HG02981 (cell line): Measurements from ENCODE around the gene SLC7A7.
"Not testable (repeated sequence)": the region's sequence is repeated elsewhere in the genome, so short reads cannot be mapped to it uniquely, and the experiment has no call there.

Source experiments
- ATAC-seq: cut with Tn5 transposase; IDR thresholded peaks from one replicate; pipeline ENCODE4 v1.9.1; 2021; ENCODE audit warnings: mild to moderate bottlenecking, moderate library complexity; ENCODE audit not compliant: unreplicated experiment

Gene SLC7A7

DNA sequence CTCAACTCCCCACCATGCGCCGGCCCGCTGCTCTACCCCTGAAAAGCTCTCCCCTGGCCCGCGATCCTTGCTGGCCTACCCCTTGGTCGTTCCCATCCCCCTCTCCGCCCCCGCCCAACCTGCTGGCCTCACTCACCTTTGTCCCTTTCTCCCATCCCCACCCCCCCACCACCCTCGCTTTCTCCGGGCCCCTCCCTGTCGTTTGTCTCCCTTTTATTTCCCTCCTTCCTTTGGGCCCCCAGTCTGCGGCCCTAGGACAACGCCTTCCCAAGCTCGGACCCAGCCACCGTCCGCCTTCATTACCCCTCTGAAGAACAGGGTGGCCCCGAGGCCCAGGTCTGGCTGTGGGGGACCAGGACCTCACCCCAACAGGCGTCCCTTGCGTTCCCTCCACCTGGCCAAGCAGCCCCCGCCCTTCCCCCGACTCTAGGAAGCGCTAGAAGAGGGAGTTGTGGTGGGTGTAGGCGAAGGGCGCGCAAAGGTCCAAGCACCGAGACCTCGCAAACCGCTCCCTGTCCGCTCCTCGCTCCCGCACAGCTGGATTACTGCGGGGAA is 6.9 kb upstream of the SLC7A7 start:
- no peak for ATAC-seq

DNA sequence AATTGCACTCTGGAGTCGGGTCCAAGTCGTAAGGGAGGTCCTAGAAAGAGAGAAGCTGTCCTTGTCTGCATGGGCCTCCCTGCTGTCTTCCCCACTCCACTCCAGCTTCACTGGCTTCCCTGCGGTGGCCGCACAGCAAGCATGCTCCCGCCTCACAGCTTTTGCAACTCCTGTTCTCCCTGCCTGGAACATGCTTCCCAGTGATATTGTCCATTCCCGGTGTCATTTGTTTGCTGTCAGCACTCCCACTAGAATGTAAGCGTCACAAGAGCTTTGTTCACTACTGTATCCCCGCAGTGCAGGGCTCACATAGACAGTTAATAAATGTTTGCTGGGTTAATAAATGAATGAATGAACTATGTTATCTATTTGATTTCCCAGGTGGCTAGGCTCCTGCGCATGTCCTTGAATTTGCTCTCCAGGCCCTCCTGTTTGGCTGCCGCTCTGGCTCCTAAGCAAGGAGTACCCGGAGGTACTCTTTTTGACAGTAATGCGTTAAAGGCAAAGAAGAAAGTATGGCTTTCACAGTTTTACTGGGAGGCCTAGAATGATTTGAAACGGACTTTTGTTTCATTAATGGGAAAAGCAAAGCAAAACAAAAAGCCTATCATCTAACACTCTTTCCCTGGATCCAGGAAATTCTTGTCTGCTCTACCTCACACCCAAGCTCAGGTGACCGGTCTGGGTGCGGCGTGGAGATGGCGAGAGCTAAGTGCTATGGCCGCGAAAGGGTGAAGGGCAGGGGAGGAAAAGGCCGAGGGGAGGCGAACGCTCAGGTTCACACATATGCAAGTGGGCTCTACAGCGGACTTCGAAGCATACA is 6.2 kb upstream of the SLC7A7 start:
- no peak for ATAC-seq

- ATAC-seq: no peak
These were observed 5.5 kb upstream of the SLC7A7 start for GRCh38 chr14:22820731-22821130.

- ATAC-seq: peak; percentile 45
These were observed 4.1 kb upstream of the SLC7A7 start for GRCh38 chr14:22819151-22819988.

- ATAC-seq: no peak
These were observed 862 bp downstream of the SLC7A7 start for GRCh38 chr14:22814373-22814772.

DNA sequence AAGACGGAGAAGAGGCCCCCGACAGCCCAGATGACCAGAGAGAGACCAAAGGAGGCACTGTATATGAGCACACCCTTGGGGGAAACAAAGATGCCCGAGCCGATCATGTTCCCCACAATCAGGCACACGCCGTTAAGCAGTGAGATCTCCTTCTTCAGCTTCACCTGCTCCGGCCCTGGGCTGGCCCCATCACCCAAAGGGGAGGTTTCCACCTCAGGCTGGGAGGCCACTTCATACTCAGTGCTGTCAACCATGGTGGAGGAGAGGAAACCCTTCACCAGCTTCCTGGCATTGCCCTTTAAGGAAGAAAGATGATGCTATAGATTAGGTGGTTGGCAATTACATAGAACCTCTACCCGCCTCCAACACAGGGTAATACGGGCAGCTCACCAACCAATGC is 2.1 kb downstream of the SLC7A7 start:
- no peak for ATAC-seq

GRCh38 chr14:22812744-22813143 is 2.5 kb downstream of the SLC7A7 start:
- ATAC-seq: no peak

- ATAC-seq: no peak
These were observed 3.5 kb downstream of the SLC7A7 start for GRCh38 chr14:22811722-22812121.

DNA sequence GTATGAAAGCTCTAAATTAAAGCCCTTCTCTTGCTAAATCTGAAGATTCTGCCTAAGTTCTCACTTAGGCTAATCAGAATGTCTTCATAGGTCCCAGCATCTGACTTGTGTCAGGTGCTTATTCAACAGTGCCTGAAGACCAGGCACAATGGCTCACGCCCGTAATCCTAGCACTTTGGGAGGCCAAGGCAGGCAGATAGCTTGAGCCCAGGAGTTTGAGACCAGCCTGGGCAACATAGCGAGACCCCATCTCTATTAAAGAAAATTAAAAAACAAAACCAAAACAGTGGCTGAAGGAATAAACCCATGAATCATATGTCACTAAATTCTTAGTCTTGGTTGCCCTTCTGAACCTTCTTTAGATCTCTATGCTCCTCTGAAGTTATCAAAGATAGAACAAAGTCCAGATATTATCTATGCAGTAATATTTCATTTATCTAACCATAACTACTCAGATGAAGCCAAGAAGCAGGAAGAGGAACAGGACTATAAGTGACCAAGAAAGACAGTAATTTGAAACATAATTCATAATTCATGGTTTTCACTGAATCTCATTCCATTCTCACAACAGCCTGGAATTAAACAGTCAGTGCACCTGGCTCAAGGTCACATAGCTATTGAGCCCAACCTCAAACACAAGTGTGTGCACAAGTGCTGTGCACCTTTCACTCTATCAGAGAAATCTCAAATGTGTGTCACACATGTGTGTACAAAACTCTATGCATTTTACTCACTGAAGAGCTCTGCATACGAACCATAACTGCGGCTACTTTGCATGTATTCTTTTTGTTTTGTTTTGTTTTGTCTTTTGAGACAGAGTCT is 6.6 kb downstream of the SLC7A7 start:
- ATAC-seq: no peak

- ATAC-seq: no peak
These were observed 7.7 kb downstream of the SLC7A7 start for GRCh38 chr14:22807432-22808087.

GRCh38 chr14:22805235-22805634 is 10.0 kb downstream of the SLC7A7 start:
- not testable (repeated sequence) for ATAC-seq

DNA sequence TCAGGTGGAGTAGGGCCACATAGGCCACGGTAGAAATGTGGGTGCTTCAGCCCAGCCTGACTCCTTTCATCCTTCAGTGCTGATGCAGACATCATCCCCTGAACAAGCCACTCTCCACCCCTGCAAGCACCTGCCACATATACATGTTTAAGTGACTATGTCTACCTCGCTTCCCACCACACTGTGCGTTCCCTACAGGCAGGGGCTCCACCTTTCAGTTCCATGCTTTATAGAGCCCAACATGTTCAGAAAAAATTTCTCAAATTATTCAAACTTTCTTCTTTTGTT is 11.6 kb downstream of the SLC7A7 start:
- ATAC-seq: peak; percentile 35

GRCh38 chr14:22802860-22803686 is 12.2 kb downstream of the SLC7A7 start:
- ATAC-seq: peak; percentile 40

- ATAC-seq: no peak
These were observed 13.5 kb downstream of the SLC7A7 start for GRCh38 chr14:22801716-22802115.

- no peak for ATAC-seq
These were observed 14.9 kb downstream of the SLC7A7 start for GRCh38 chr14:22800346-22800745.

GRCh38 chr14:22798528-22798927 is 16.7 kb downstream of the SLC7A7 start:
- ATAC-seq: no peak

DNA sequence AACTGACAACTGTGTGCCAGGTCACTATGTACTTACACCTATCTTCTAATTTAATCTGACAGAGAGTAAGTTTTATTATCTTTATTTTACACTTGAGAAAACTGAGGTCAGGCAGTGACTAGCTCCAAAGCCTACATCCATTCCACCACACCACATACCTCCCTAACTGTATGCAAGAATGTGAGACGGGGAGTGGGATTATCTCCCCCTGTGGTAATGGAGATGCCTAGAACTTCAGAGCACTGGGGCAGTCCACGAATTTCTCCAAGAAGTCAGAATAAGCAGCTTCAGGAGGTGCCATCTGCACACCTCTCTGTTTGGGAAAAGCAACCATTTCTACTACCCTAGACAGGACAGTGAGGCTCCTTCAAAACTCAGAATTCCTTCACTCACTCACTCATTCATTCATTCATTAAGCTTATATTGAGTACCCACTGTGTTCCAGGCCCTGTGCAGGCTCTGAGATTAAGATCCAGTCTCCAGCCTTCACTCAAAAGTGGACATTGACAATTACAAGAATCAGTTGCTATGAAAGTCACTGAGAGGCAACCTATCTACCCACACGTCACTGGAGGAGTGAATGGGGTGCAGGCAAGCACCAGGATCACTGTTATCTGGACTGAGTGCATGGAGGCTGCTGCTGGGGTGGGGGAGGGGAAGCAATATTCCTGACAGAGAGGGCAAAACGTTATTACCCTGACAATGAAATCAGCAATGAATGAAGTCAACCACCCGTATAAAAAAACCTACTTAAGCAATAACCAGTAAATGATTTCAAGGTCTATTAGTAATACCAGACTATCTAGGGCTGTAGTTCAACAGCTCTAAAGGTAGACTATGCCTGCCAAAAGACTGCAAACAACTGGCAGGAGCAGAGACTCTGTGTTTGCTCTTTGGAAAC is 18.0 kb downstream of the SLC7A7 start:
- no peak for ATAC-seq

DNA sequence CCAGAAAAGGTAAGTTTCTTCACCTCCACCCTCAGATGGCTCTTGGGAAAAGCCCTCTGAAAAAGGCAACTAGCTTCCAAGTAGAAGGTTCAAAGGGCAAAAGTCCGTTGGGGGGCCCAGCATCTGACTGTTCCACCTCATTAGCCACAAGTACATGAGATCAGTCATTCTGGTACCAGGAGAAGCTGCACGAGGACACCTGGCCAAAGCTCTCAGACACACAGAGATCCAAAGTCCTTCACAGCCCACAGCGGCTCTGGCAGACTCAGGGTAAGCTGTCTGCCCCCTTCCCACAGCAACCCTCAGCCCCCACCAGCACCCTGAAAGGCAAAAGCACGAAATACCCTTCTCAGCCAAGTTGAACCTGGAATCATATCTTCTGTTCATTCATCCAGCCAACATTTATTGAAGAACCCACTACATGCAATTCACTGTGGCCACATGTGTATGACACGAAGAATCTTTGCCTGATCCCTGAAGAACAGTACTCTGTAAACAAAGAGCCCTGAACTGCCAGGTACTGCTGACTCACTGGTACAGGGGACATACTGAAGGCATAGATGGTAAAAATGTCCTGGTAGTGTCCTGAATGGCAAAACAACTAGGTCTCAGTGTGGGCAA is 19.0 kb downstream of the SLC7A7 start:
- ATAC-seq: no peak
